ENCODE data around the gene MIPOL1.

DNA sequence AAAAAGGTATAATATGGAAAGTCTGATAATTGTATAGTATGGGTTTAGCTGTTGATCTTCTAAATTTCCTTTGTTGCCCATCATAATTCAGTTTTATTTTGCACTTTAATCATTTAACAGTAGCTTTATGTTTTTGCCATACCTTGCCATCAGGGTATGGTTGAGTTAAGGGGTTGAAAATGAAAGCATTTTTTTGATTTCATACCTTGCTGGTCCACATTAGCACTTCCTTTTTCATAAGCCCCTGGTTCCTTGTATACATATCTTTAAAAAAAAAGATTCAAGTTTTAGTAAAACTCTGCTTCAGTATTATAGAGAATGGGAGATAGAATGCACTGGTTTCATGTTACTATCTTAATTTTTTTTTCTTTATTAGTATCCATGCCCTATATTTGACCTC, 71.1 kb downstream of the MIPOL1 start:
- TF ChIP-seq, protein P1, sequence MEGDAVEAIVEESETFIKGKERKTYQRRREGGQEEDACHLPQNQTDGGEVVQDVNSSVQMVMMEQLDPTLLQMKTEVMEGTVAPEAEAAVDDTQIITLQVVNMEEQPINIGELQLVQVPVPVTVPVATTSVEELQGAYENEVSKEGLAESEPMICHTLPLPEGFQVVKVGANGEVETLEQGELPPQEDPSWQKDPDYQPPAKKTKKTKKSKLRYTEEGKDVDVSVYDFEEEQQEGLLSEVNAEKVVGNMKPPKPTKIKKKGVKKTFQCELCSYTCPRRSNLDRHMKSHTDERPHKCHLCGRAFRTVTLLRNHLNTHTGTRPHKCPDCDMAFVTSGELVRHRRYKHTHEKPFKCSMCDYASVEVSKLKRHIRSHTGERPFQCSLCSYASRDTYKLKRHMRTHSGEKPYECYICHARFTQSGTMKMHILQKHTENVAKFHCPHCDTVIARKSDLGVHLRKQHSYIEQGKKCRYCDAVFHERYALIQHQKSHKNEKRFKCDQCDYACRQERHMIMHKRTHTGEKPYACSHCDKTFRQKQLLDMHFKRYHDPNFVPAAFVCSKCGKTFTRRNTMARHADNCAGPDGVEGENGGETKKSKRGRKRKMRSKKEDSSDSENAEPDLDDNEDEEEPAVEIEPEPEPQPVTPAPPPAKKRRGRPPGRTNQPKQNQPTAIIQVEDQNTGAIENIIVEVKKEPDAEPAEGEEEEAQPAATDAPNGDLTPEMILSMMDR (conservative IDR thresholded peaks at IDR 0.05), result no peak
- no peak for TF ChIP-seq EZH2 (IDR thresholded peaks at IDR 0.05; ENCODE audit: low read depth)
